CD4-positive, alpha-beta memory T cell (primary cell): ENCODE measurements around the gene PRKCD. TPM values are rescaled to one million over a fixed set of nuclear protein-coding genes. Genes with fewer than 3 reads are reported as not detected.
A peak's percentile ranks its signal among the peaks of the same experiment; 100 is the strongest.

Source experiments
- CTCF ChIA-PET: fragments of 350-600 bp; sonication (Branson Sonifier 250); formaldehyde crosslinking; loops from one replicate; lab custom pipeline; 2021; ENCODE audit warnings: inconsistent platforms; ENCODE audit not compliant: partially characterized antibody; lab: Charles Lee
- POLR2A ChIA-PET: fragments of 350-600 bp; sonication (Branson Sonifier 250); formaldehyde crosslinking; loops from one replicate; lab custom pipeline; 2021; ENCODE audit not compliant: partially characterized antibody; lab: Charles Lee
- DNase-seq, 5 donors: peaks; one replicate each; pipeline versions ENCODE4 v3.0.0 to v3.0.0-alpha.2; 2020 to 2022; ENCODE audit warnings: mixed read lengths in 1 of 5
- H3K27ac ChIP-seq: one replicate; pipeline ENCODE4 v1.7.0; 2013; ENCODE audit warnings: low read depth, low read length
- H3K27me3 ChIP-seq: 2 replicates; pipeline ENCODE4 v1.7.0; 2013; ENCODE audit warnings: mild to moderate bottlenecking, low read length, moderate library complexity; ENCODE audit not compliant: insufficient read depth
- H3K36me3 ChIP-seq: 2 replicates; pipeline ENCODE4 v1.7.0; 2013; ENCODE audit warnings: mild to moderate bottlenecking, low read length, moderate library complexity; ENCODE audit not compliant: insufficient read depth
- H3K4me1 ChIP-seq: 2 replicates; pipeline ENCODE4 v1.7.0; 2013; ENCODE audit warnings: mild to moderate bottlenecking, low read length, moderate library complexity; ENCODE audit not compliant: insufficient read depth
- H3K4me3 ChIP-seq, 2 donors: one replicate each; pipeline ENCODE4 v1.7.0; 2013; ENCODE audit warnings: low read length in 2 of 2, mild to moderate bottlenecking in 1 of 2
- H3K9me3 ChIP-seq, 2 donors: one replicate each; pipeline ENCODE4 v1.7.0; 2013; ENCODE audit warnings: low read length in 2 of 2, control low read depth in 1 of 2; ENCODE audit not compliant: control insufficient read depth in 1 of 2
- H3K27ac Mint-ChIP-seq, 7 donors: one replicate each; pipeline ENCODE4 v1.8.0; 2020 to 2021; ENCODE audit warnings: mixed read lengths in 7 of 7, mild to moderate bottlenecking in 6 of 7, inconsistent platforms in 3 of 7, moderate library complexity in 3 of 7
- H3K27me3 Mint-ChIP-seq, 2 donors: one replicate each; pipeline ENCODE4 v1.8.0; 2020 to 2021; ENCODE audit warnings: mixed read lengths in 2 of 2
- H3K36me3 Mint-ChIP-seq, 2 donors: one replicate each; pipeline ENCODE4 v1.8.0; 2020 to 2021; ENCODE audit warnings: mixed read lengths in 2 of 2, inconsistent platforms in 1 of 2, mild to moderate bottlenecking in 1 of 2
- H3K4me1 Mint-ChIP-seq, 4 donors: one replicate each; pipeline ENCODE4 v1.8.0; 2020 to 2021; ENCODE audit warnings: mixed read lengths in 4 of 4, mild to moderate bottlenecking in 1 of 4
- H3K4me3 Mint-ChIP-seq, 8 donors: one replicate each; pipeline ENCODE4 v1.8.0; 2020 to 2021; ENCODE audit warnings: mixed read lengths in 8 of 8, mild to moderate bottlenecking in 7 of 8, moderate library complexity in 6 of 8, inconsistent platforms in 3 of 8
- H3K9me3 Mint-ChIP-seq, 8 donors: one replicate each; pipeline ENCODE4 v1.8.0; 2020 to 2021; ENCODE audit warnings: mixed read lengths in 8 of 8, mild to moderate bottlenecking in 5 of 8, inconsistent platforms in 3 of 8, moderate library complexity in 1 of 8
- intact Hi-C: fragments of 100-400 bp; cut with micrococcal nuclease; formaldehyde crosslinking; loops from one replicate; pipeline ENCODE4 v1.15.1; 2023
- polyA plus RNA-seq, 2 donors: library from polyadenylated mRNA; unstranded; fragments of 300-500 nt; fragmentation: Illumina TruSeq; gene quantifications; one replicate each; pipeline ENCODE4 v1.2.3, GENCODE V29; 2021
- total RNA-seq, 2 experiments: library from RNA; stranded (reverse); gene quantifications; one replicate each; pipeline ENCODE4 v1.2.3, GENCODE V29; 2021

PRKCD gene
- total and polyA plus RNA-seq, 4 experiments from 2014 or later = 6.6 to 26.4 (median 16.1) TPM

GRCh38 chr3:53156368-53156834 lies 4.6 kb upstream of the PRKCD start:
- H3K27me3 ChIP-seq = peaks cover 4% of the 10 kb centered on the region
- H3K4me3 Mint-ChIP-seq = peak overlapping the region in 1 of 8 donors; percentile 61
- peaks cover 0 to 4% of the 10 kb centered on the region in 2 donors for H3K36me3 Mint-ChIP-seq
- intact Hi-C loops = no loop called here
- no peak for DNase-seq
- no peaks in the 10 kb centered on the region for H3K9me3 Mint-ChIP-seq
- H3K4me1 ChIP-seq = peaks cover 8% of the 10 kb centered on the region
- H3K4me3 ChIP-seq = no peak overlapping the region
- H3K36me3 ChIP-seq = no peaks in the 10 kb centered on the region
- ChIA-PET POLR2A (no interaction called here), CTCF (interaction anchor here (0.7 kb wide), 1 partner anchor 22 kb away, joined by 3 read pairs; no protein-coding TSS in a partner anchor)
- no peaks in the 10 kb centered on the region for H3K9me3 ChIP-seq
- peaks cover 4 to 10% (median 7%) of the 10 kb centered on the region in 4 donors for H3K4me1 Mint-ChIP-seq
- no peak overlapping the region for H3K27ac ChIP-seq
- H3K27me3 Mint-ChIP-seq = peaks cover 9 to 20% of the 10 kb centered on the region in 2 donors
- H3K27ac Mint-ChIP-seq = no peak overlapping the region

- Mint-ChIP-seq H3K36me3 (peaks cover 0 to 9% of the 10 kb centered on the region in 2 donors), H3K4me3 (peak overlapping the region in 1 of 8 donors; percentile 25), H3K27ac (peak overlapping the region in 2 of 7 donors; percentile 30 to 50), H3K9me3 (no peaks in the 10 kb centered on the region), H3K27me3 (peaks cover 9 to 19% of the 10 kb centered on the region in 2 donors), H3K4me1 (peaks cover 13 to 22% (median 16%) of the 10 kb centered on the region in 4 donors)
- Histone ChIP-seq H3K36me3 (no peaks in the 10 kb centered on the region), H3K27me3 (peaks cover 4% of the 10 kb centered on the region), H3K9me3 (no peaks in the 10 kb centered on the region), H3K4me3 (no peak overlapping the region), H3K4me1 (peaks cover 19% of the 10 kb centered on the region), H3K27ac (no peak overlapping the region)
- DNase-seq = no peak
- intact Hi-C loops = no loop called here
- ChIA-PET POLR2A (interaction anchor here (1.3 to 3.2 kb wide), 2 partner anchors 12 to 27 kb away, joined by 4 to 22 read pairs; partner anchors contain the start of gene RFT1), CTCF (no interaction called here)
Measured at GRCh38 chr3:53157974-53158580, 2.9 kb upstream of the PRKCD start.

GRCh38 chr3:53158765-53159155 lies 2.2 kb upstream of the PRKCD start:
- peaks cover 18 to 29% (median 21%) of the 10 kb centered on the region in 4 donors for H3K4me1 Mint-ChIP-seq
- H3K36me3 Mint-ChIP-seq = peaks cover 0 to 9% of the 10 kb centered on the region in 2 donors
- no peaks in the 10 kb centered on the region for H3K9me3 ChIP-seq
- H3K27me3 Mint-ChIP-seq = peaks cover 3 to 13% of the 10 kb centered on the region in 2 donors
- peak overlapping the region in 3 of 8 donors; percentile 13 to 22 (median 20) for H3K4me3 Mint-ChIP-seq
- CTCF ChIA-PET = no interaction called here
- H3K4me1 ChIP-seq = peaks cover 24% of the 10 kb centered on the region
- peak overlapping the region in 2 of 7 donors; percentile 27 to 30 for H3K27ac Mint-ChIP-seq
- no peak for DNase-seq
- H3K27me3 ChIP-seq = peaks cover 4% of the 10 kb centered on the region
- H3K27ac ChIP-seq = no peak overlapping the region
- intact Hi-C loops = no loop called here
- H3K36me3 ChIP-seq = no peaks in the 10 kb centered on the region
- no peak overlapping the region for H3K4me3 ChIP-seq
- no peaks in the 10 kb centered on the region for H3K9me3 Mint-ChIP-seq
- POLR2A ChIA-PET = interaction anchor here (1.3 to 3.2 kb wide), 2 partner anchors 11 to 28 kb away, joined by 4 to 22 read pairs; partner anchors contain the start of gene RFT1

GRCh38 chr3:53159156-53160060 lies 1.6 kb upstream of the PRKCD start:
- POLR2A ChIA-PET = interaction anchor here (1.3 to 3.2 kb wide), 2 partner anchors 11 to 28 kb away, joined by 4 to 22 read pairs; partner anchors contain the start of gene RFT1
- CTCF ChIA-PET = interaction anchor here (1.8 to 1.9 kb wide), 2 partner anchors 37 to 45 kb away, joined by 5 to 6 read pairs; no protein-coding TSS in a partner anchor
- Histone ChIP-seq H3K36me3 (no peaks in the 10 kb centered on the region), H3K27me3 (peaks cover 4% of the 10 kb centered on the region), H3K4me3 (no peak overlapping the region), H3K4me1 (peaks cover 24% of the 10 kb centered on the region), H3K9me3 (no peaks in the 10 kb centered on the region), H3K27ac (no peak overlapping the region)
- intact Hi-C loops = loop anchor here (5.0 kb wide), 1 partner anchor 38 kb away; no protein-coding TSS in a partner anchor
- Mint-ChIP-seq H3K4me1 (peaks cover 18 to 35% (median 23%) of the 10 kb centered on the region in 4 donors), H3K4me3 (peak overlapping the region in 7 of 8 donors; percentile 22 to 90 (median 82)), H3K27me3 (peaks cover under 1 to 9% of the 10 kb centered on the region in 2 donors), H3K27ac (peak overlapping the region in 5 of 7 donors; percentile 8 to 95 (median 52)), H3K36me3 (peaks cover 0 to 9% of the 10 kb centered on the region in 2 donors), H3K9me3 (no peaks in the 10 kb centered on the region)
- no peak for DNase-seq

- H3K4me1 Mint-ChIP-seq = peaks cover 18 to 38% (median 23%) of the 10 kb centered on the region in 4 donors
- CTCF ChIA-PET = interaction anchor here (1.4 to 1.9 kb wide), 4 partner anchors 26 to 46 kb away, joined by 5 to 12 read pairs (median 6); no protein-coding TSS in a partner anchor
- H3K27me3 Mint-ChIP-seq = peaks cover 0 to 7% of the 10 kb centered on the region in 2 donors
- POLR2A ChIA-PET = interaction anchor here (1.0 to 3.2 kb wide), 3 partner anchors 10 to 29 kb away, joined by 3 to 22 read pairs (median 4); partner anchors contain the start of gene RFT1
- Histone ChIP-seq H3K36me3 (no peaks in the 10 kb centered on the region), H3K4me1 (peaks cover 24% of the 10 kb centered on the region), H3K27ac (peak overlapping the region; percentile 68), H3K4me3 (peak overlapping the region; percentile 52 to 73), H3K27me3 (peaks cover 1% of the 10 kb centered on the region), H3K9me3 (no peaks in the 10 kb centered on the region)
- intact Hi-C loops = loop anchor here (5.0 kb wide), 1 partner anchor 37 kb away; no protein-coding TSS in a partner anchor
- H3K4me3 Mint-ChIP-seq = peak overlapping the region; percentile 82 to 91 (median 88)
- H3K27ac Mint-ChIP-seq = peak overlapping the region; percentile 84 to 95 (median 92)
- no peak for DNase-seq
- H3K36me3 Mint-ChIP-seq = peaks cover 0 to 9% of the 10 kb centered on the region in 2 donors
- H3K9me3 Mint-ChIP-seq = no peaks in the 10 kb centered on the region
Measured at GRCh38 chr3:53160061-53160659, 849 bp upstream of the PRKCD start.

- Histone ChIP-seq H3K27me3 (no peaks in the 10 kb centered on the region), H3K4me3 (peak overlapping the region; percentile 52 to 70), H3K27ac (peak overlapping the region; percentile 72), H3K36me3 (peaks cover 2% of the 10 kb centered on the region), H3K9me3 (no peaks in the 10 kb centered on the region), H3K4me1 (peaks cover 29% of the 10 kb centered on the region)
- peak overlapping the region; percentile 84 to 94 (median 88) for H3K4me3 Mint-ChIP-seq
- H3K27me3 Mint-ChIP-seq = peaks cover 0 to 3% of the 10 kb centered on the region in 2 donors
- peaks cover 0 to 9% of the 10 kb centered on the region in 2 donors for H3K36me3 Mint-ChIP-seq
- peaks cover 21 to 38% (median 26%) of the 10 kb centered on the region in 4 donors for H3K4me1 Mint-ChIP-seq
- intact Hi-C loops = loop anchor here (5.0 kb wide), 1 partner anchor 36 kb away; no protein-coding TSS in a partner anchor
- no peak for DNase-seq
- H3K27ac Mint-ChIP-seq = peak overlapping the region; percentile 80 to 91 (median 84)
- no peaks in the 10 kb centered on the region for H3K9me3 Mint-ChIP-seq
- ChIA-PET CTCF (interaction anchor here (1.4 to 1.9 kb wide), 4 partner anchors 27 to 47 kb away, joined by 5 to 12 read pairs (median 6); no protein-coding TSS in a partner anchor), POLR2A (interaction anchor here (1.0 to 3.2 kb wide), 2 partner anchors 9 to 30 kb away, joined by 4 to 22 read pairs; partner anchors contain the start of gene RFT1)
Measured at GRCh38 chr3:53161450-53161819, 426 bp downstream of the PRKCD start.
